Glomerular visceral epithelial cell (primary cell): ENCODE results near the gene PAPOLB.
"Not testable (repeated sequence)": the region's sequence is repeated elsewhere in the genome, so short reads cannot be mapped to it uniquely, and the experiment has no call there.

Experiments used
- DNase-seq: peaks from one replicate; pipeline ENCODE4 v3.0.0-alpha.2; 2016; ENCODE audit errors: extremely low spot score

Gene PAPOLB

DNA sequence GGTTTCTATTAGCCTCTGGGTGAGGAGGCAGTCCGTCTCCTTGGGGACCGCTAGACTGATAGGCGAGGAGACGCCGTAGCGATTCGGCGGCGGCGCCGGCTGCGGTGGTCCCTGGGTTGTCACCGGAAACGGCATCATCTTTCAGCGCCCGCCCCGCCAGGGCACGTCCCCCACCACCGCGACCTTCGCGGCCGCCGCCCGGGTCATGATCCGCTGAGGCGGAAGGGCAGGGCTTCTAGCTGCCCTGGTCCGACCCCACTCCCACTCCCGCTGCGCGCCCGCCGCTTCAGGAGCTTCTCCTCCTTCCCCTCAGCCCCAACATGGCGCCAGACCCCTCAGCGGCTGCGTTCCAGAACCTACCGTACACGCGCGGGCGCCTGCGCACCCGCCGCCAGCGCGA is at the start of gene PAPOLB:
Gene PAPOLB (minus strand): TSS at position 358 of the 400 bp plus-strand sequence. CDS start 220 bp downstream, at position 138.
- DNase-seq, result no peak

- no peak for DNase-seq
These were observed 49.4 kb upstream of the PAPOLB start for GRCh38 chr7:4911111-4911828.

DNA sequence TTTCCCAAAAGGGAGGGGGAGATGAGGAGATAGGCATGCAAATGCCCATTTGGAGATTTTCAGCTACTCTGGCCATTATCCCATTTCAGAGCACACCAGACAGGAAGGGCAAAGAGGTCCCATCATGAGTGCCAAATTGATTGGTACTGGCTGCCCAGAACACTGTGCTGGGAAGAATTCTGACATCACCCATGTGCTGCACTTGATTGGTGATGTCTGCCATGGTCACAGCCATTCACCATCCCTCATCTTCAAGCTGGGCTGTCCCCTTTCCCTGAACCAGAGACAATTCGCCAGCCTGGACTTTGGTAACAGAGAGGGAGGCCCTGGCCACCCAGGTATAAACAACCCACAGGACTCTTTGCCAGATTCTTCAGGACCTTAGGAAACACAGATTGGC is 44.9 kb upstream of the PAPOLB start:
- no peak for DNase-seq

GRCh38 chr7:4905171-4905570 is 43.3 kb upstream of the PAPOLB start:
- DNase-seq, result no peak

GRCh38 chr7:4904346-4904745 is 42.5 kb upstream of the PAPOLB start:
- DNase-seq, result no peak

GRCh38 chr7:4895766-4896165 is 33.9 kb upstream of the PAPOLB start:
- DNase-seq, result no peak

- no peak for DNase-seq
These were observed 32.7 kb upstream of the PAPOLB start for GRCh38 chr7:4894482-4894881.

- no peak for DNase-seq
These were observed 32.2 kb upstream of the PAPOLB start for GRCh38 chr7:4893929-4894475.

DNA sequence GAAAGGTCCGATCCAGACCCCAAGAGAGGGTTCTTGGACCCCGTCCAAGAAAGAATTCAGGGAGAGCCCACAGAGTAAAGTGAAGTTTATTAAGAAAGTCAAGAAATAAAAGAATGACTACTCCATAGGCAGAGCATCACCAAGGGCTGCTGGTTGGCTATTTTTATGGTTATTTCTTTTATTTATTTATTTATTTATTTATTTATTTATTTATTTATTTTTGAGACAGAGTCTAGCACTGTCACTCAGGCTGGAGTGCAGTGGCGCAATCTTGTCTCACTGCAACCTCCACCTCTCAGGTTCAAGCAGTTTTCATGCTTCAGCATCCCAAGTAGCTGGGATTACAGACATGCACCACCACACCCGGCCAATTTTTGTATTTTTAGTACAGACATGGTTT is 31.4 kb upstream of the PAPOLB start:
- DNase-seq, result not testable (repeated sequence)

DNA sequence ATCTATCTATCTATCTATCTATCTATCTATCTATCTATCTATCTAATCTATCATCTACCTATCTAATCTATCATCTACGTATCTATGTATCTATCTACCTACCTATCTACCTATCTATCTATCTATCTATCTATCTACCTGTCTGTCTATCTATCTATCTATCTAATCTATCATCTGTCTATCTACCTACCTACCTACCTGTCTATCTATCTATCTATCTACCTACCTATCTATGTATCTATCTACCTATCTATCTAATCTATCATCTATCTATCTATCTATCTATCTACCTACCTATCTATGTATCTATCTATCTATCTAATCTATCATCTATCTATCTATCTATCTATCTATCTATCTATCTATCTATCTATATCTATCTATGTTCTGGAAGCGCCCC is 29.7 kb upstream of the PAPOLB start:
- DNase-seq, result not testable (repeated sequence)

- DNase-seq, result no peak
These were observed 27.9 kb upstream of the PAPOLB start for GRCh38 chr7:4889682-4890081.

GRCh38 chr7:4888161-4888560 is 26.3 kb upstream of the PAPOLB start:
- DNase-seq, result no peak

DNA sequence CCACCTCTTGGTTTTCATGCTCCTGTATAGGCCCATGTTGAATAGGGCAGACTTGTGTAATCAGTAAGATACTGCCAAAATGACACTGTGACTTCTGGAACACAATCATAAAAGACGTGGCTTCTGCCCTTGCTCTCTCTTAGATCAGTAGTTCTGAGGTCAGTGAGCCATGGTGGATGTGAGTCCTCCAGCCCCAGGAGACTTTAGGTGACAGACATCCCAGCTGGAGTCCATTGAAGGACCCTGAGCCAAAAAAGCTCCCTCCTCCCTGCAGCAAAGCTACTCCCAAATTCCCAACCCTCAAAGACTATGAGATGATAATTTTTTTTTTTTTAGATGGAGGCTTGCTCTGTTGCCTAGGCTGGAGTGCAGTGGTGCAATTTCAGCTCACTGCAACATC is 24.8 kb upstream of the PAPOLB start:
- no peak for DNase-seq

- DNase-seq, result no peak
These were observed 23.5 kb upstream of the PAPOLB start for GRCh38 chr7:4885317-4885807.

DNA sequence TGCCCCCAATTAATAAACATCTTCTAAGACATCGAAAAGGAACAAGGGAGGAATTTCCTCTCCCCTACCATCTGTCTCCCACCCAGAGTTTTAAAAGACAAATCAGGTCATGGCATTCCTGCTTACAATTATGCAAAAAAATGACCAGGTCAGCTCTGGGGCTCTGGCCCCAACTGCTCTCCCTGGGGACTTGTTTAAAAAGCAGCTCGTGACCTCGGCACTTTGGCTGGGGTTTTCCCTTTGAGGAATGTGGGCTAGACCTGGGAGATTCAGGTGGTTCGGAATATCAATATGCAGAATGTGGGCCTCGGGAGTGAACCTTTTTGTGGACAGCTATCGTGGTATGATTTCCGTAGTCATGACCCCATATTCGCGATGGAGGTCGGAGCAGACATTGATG is 22.3 kb upstream of the PAPOLB start:
- no peak for DNase-seq

DNA sequence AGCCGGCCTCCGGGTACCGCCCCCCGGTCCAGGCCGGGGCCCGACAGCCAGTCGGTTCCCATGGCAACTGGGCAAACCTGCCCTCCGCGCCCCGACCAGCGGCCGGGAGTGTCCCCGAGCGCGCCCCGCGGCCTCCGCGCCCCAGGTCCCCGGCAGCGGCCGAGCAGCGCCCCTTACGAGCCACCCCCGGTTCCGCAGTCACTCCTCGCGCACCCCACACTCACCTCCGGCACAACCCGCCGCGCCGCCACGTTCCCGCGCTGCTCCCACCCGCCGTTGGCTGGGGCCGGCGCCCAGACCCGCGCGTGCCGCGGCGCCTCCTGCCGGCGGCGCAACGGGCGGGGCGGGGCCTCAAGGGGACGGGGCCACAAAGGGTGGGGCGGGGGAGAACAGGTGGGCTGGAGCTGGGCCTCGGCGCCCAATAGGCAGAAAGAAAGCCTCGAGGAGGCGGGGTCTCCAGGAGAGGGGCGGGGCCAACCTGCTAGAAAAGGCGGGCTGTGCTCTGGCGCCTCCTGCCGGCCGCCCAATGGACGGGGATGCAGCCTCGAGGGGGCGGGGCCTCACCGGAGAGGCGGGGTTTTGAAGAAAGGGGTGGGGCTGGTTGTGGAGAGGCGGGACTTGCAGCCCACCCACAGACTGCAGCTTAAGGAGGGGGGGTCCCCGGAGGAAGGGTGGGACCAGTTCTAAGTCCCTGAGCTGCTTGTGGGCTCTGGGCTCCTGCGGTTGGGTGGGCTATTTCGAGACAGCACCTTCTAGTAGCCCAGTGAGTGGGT is 21.7 kb upstream of the PAPOLB start, which contains the start of gene RADIL:
Gene RADIL (minus strand): TSS at position 345 of the 773 bp plus-strand sequence. CDS start 5,577 bp downstream, outside the sequence.
- DNase-seq, result peak; percentile 51

- no peak for DNase-seq
These were observed 21.2 kb upstream of the PAPOLB start for GRCh38 chr7:4883033-4883371.

- no peak for DNase-seq
These were observed 20.6 kb upstream of the PAPOLB start for GRCh38 chr7:4882169-4883032.

- DNase-seq, result no peak
These were observed 18.4 kb upstream of the PAPOLB start for GRCh38 chr7:4880218-4880617.

DNA sequence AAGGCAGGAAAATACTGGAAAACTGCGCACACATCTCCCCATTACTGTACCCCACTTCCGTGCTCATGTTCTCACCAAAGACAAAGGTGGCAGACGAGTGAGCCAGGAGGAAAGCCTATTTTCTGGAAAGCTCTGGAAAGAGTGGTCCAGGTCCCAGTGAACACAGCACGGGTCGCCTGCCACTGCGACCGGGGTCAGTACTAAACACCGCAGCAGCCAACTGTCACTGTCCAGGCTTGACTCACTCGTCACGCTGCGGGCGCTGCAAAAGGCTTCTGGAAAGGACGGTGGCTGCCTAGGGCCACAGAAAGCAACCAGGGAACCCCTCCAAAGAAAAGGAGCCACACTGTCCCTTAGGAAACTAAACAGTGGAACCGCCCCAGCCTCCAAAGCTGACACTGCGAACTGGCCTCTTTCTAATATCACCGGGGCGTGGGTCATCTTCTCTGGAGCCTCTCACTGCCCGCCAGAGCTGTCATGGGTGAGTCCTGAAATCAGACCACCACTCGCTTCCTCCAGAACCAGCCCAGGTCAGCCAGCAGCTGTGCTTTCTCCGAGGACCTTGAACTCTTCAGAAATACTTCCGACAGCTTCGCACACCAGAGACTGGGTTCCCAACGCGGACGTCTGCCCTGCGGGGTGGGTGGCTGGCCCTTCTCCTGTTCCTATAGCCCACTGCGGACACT is 17.7 kb upstream of the PAPOLB start:
- no peak for DNase-seq
